Epidermal melanocyte (primary cell): ENCODE data around the gene SCGN.
"Not testable (repeated sequence)": the region's sequence is repeated elsewhere in the genome, so short reads cannot be mapped to it uniquely, and the experiment has no call there.

ENCODE experiments used
- DNase-seq: peaks from one replicate; pipeline ENCODE4 v3.0.0; 2011; ENCODE audit warnings: low spot score; ENCODE audit not compliant: insufficient read length

SCGN gene

GRCh38 chr6:25726122-25726911 lies 74.3 kb downstream of the SCGN start:
- DNase-seq = no peak

GRCh38 chr6:25727028-25727427 lies 75.0 kb downstream of the SCGN start:
- DNase-seq = no peak

GRCh38 chr6:25730907-25731306 lies 78.9 kb downstream of the SCGN start:
- no peak for DNase-seq

- DNase-seq = no peak
These were observed 79.7 kb downstream of the SCGN start for GRCh38 chr6:25731721-25732120.

DNA sequence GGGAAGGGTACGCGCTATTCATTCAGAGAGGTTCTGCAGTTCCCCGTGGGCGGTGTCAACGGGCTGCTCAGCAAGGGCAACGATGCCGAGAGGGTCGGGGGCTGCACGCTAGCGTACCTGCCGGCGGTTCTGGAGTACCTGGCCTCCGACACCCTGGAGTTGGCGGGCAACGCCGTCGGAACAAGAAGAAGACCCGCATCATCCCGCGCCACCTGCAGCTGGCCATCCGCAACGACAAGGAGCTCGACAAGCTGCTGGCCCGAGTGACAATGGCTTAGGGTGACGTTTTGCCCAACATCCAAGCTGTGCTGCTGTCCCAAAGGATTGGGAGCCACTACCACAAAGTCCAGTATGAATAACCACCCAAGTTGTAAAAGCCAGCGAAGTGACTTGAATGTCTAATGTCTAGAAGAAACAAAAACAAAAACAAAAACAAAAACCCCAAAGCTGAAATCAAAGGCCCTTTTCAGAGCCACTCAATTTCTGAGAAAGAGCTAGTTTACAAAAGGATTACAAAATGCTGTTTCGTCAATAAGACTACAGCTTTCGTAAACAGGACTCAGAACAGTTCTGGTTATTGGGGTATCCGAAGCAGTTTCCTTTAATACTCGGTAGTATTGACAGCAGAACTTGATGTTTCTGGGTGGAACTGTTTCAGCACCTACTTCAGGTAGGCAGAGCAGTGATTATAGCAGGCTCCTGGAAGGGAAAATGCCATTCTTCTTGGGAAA lies 80.6 kb downstream of the SCGN start:
- no peak for DNase-seq

DNA sequence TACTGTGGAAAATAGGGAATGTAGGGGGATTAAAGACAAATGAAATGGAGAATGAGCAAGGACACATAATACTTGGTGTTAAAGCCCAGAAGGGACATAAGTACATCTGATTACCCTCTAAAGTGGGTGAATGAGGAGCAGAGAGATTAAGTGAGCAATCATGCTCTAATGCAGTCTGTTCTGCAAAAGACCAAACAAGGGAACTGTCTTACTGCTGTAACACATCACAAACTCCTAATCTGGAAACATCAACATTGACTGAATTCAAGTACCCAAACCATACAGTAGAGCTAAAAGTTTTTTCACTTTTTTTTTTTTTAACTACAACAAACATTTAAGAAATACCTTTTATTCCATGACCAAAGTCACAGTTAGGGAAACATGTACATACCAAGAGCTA lies 83.2 kb downstream of the SCGN start:
- DNase-seq = no peak

- no peak for DNase-seq
These were observed 91.9 kb downstream of the SCGN start for GRCh38 chr6:25743868-25744267.

GRCh38 chr6:25745836-25746235 lies 93.8 kb downstream of the SCGN start:
- DNase-seq = no peak

DNA sequence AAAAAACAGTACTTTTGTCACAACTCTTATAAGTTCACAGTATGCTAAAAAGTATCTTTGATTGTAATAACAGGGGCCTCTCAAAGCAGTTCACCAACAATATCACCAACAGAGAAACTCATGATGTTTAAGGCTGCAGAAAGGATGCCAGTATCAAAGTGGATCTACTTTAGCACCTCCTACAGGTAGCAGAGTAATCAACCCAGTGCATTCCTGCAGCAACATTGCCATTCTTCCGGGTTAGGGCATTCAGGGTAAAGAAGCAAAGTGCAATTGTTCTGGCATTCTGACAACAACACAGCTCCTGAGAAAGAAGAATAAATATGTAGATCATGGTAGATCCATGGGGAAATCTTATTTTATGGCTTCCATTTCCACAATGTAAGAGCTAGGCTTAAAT lies 95.0 kb downstream of the SCGN start:
- DNase-seq = no peak

- DNase-seq = no peak
These were observed 95.5 kb downstream of the SCGN start for GRCh38 chr6:25747477-25747876.

DNA sequence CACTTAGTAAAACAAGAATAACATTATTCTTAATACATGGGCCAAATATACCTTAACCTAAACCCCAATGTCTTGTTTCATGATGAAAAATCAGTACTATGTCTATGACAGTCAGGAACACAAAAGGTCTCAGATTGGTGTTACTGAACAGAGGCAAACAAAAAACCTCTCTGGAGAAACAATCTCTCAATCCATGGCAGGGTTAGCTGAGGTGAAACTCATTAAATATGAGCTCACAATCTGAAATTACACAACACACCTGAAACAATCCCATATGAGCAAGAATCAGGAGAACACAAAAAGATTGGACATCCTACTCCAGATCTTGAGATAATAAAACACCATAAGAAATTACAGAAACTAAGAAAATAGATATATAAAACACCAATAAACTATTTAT lies 96.0 kb downstream of the SCGN start:
- DNase-seq = no peak

- DNase-seq = not testable (repeated sequence)
These were observed 96.8 kb downstream of the SCGN start for GRCh38 chr6:25748601-25749517.

DNA sequence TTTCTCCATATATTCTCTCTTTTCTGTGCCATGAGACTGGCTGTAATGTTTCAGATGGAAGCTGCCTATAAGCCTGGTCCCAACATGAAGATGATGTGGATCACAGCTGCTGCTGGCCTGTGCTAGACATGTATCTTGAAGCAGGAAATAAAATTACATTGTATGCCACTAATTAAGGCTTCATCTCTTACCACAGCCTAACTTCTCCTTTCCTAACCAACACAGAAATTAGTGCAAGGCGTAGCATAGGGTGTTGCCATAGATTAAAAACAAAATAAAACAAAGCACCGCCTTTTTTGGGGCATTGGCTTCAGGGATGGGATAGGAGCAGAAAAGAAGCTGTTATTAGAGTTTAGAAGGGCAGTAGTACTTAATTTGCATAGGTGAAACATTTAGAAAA lies 97.8 kb downstream of the SCGN start:
- no peak for DNase-seq

GRCh38 chr6:25750906-25751305 lies 98.9 kb downstream of the SCGN start:
- no peak for DNase-seq
